ENCODE results near the gene CDK11A. TPM values are rescaled to one million over a fixed set of nuclear protein-coding genes. Genes with fewer than 3 reads are reported as not detected.
"Not testable (repeated sequence)": the region's sequence is repeated elsewhere in the genome, so short reads cannot be mapped to it uniquely, and the experiment has no call there.

Gene CDK11A
- total RNA-seq, 3 donors from 2014 or later, result 27.8 to 51.8 (median 41.6) TPM

DNA sequence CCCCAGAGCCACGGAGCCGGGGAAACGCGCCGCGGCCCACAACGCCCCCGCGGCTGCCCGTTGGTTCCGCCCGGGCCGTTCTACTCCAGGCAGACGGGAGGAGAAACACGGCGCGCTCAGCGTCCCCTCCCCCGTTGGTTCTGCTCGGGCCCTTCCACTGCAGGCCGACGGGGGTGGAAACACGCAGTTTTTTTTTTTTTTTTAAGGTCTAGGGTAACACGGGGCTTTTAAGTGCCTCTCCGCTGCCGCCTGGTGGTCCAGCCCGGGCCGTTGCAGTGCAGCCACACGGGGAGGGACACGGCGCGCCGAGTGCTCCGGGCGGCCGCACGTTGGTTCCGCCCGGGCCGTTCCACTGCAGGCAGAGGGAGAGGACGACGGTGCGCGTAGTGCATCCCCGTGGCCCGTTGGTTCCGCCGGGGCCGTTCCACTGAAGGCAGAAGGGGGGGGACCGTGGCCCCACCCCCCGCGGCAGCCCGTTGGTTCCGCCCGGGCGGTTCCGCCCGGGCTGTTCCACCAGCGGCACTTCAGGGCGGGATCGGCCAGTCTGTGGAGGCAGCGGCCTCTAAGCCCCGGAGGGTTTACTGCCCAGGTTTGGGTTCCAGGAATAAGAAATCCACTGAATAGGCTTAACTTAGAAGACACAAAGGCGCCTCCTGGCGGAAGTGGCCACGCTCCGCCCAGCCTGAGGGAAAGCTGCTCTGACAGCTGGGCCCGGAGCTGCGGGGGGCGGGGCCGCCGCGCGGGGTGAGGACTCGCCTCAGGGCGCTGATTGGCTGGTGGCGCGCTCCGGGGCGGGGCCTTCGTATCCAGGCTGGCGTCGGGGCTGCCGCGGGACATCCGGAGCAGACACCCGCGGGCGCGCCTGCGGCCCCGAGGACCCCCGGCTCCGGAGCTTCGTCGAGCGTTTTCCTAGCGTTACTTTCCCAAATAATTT lies 31.2 kb downstream of the CDK11A start, which contains the start of gene SLC35E2B:
SLC35E2B (minus strand) TSS at position 82 of the 934 bp plus-strand sequence. CDS start 16,096 bp downstream, outside the sequence.
- intact Hi-C loops (cut with DNase I; ENCODE audit: low total_unique reads); H3K27me3 ChIP-seq; H3K36me3 ChIP-seq; H3K9me3 ChIP-seq; H3K4me1 ChIP-seq: not testable (repeated sequence)
- Histone ChIP-seq H3K4me3 (peak within 1 kb of the TSS; percentile 54 to 69 (median 62)), H3K27ac (peak within 1 kb of the TSS; percentile 89)
- TF ChIP-seq, protein P1, sequence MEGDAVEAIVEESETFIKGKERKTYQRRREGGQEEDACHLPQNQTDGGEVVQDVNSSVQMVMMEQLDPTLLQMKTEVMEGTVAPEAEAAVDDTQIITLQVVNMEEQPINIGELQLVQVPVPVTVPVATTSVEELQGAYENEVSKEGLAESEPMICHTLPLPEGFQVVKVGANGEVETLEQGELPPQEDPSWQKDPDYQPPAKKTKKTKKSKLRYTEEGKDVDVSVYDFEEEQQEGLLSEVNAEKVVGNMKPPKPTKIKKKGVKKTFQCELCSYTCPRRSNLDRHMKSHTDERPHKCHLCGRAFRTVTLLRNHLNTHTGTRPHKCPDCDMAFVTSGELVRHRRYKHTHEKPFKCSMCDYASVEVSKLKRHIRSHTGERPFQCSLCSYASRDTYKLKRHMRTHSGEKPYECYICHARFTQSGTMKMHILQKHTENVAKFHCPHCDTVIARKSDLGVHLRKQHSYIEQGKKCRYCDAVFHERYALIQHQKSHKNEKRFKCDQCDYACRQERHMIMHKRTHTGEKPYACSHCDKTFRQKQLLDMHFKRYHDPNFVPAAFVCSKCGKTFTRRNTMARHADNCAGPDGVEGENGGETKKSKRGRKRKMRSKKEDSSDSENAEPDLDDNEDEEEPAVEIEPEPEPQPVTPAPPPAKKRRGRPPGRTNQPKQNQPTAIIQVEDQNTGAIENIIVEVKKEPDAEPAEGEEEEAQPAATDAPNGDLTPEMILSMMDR (IDR thresholded peaks at IDR 0.05), result peak in 1 of 3 donors; percentile 60
- TF ChIP-seq POLR2AphosphoS5 (IDR thresholded peaks at IDR 0.05), result peak; percentile 31 to 79 (median 76)
- peak; percentile 91 to 97 for DNase-seq (ENCODE audit: low spot score in 2 of 2)

DNA sequence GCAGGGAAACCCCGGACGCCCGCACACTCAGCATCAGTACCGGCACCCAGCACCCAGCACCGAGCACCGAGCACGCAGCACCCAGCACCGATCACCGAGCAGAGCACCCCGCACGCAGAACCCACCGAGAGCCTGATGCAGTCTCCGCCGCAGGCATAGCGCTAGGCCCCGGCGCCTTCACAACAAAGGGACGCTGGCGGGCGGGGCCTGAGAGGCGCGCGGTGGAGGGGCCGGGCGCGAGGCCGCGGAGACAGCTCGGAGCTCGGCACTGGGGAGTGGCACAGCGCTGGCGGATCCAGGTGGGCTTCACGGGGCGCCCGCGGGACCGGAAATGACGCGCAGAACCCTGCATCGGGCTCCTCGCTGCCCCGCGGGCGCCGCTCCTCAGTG lies 31.8 kb downstream of the CDK11A start:
- H3K4me1 ChIP-seq; H3K9me3 ChIP-seq; intact Hi-C loops (cut with DNase I; ENCODE audit: low total_unique reads); H3K27me3 ChIP-seq; H3K36me3 ChIP-seq: not testable (repeated sequence)
- peak overlapping the region; percentile 89 for H3K27ac ChIP-seq
- peak; percentile 55 to 68 for DNase-seq (ENCODE audit: low spot score in 2 of 2)
- peak in 1 of 3 donors; percentile 27 for TF ChIP-seq POLR2AphosphoS5 (IDR thresholded peaks at IDR 0.05)
- peak overlapping the region; percentile 54 to 69 (median 62) for H3K4me3 ChIP-seq

DNA sequence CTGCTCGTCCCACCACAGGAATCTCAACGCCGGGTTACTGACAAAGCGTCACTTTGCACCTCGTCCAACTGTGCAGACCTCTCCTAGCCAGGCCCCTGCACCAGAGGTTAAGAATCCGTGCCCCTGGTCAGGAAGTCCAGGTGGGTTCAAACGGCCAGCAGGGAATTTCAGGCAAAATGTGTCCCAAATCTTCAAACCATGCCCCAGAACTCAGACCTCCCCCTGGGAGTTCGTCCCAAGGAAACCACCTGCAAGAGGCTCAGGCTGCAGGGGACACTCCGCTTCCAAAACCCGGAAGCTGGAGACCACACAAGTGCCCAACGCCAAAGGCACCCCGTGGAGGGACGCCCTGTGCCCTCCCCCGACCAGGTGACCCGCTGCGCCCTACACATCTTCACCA lies 32.7 kb downstream of the CDK11A start:
- H3K27me3 ChIP-seq; H3K4me1 ChIP-seq; H3K9me3 ChIP-seq; intact Hi-C loops (cut with DNase I; ENCODE audit: low total_unique reads); H3K27ac ChIP-seq; DNase-seq (ENCODE audit: low spot score in 2 of 2); H3K36me3 ChIP-seq: not testable (repeated sequence)
- H3K4me3 ChIP-seq, result peak overlapping the region in 2 of 3 donors; percentile 29 to 53

DNA sequence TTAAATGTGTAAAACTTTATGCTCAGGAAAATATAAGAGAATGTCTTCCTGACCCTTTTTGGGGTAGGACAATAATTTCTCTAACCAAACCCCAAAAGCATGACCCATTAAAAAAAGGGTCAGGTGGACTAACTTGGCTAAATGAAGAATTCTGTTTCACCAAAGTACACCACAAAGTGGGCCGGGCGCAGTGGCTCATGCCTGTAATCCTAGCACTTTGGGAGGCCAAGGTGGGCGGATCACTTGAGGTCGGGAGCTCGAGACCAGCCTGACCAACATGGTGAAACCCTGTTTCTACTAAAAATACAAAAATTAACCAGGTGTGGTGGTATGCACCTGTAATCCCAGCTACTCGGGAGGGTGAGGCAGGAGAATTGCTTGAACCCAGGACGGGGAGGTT lies 34.6 kb downstream of the CDK11A start:
- intact Hi-C loops (cut with DNase I; ENCODE audit: low total_unique reads); H3K27me3 ChIP-seq; H3K9me3 ChIP-seq; H3K27ac ChIP-seq; H3K4me1 ChIP-seq; H3K4me3 ChIP-seq; DNase-seq (ENCODE audit: low spot score in 2 of 2); H3K36me3 ChIP-seq: not testable (repeated sequence)

DNA sequence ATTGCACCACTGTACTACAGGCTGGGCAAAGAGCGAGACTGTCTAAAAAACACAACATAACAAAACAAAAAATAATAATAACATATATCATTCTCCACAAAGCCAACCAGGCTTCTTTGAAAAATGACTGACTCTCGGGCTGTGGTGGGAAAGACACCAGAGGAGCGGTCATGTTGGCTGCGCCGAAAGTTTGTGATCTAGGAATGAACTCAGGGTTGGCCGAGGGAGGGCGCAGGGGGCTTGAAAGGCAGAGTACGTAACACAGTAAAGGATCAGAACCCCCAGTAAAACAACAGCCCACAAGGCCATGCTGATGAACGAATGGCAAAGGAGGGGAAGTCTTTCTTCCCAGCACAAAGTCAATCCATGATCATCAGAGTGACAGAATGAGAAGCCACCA lies 36.3 kb downstream of the CDK11A start:
- intact Hi-C loops (cut with DNase I; ENCODE audit: low total_unique reads), result no loop called here
- no peak overlapping the region for H3K27ac ChIP-seq
- no peak for TF ChIP-seq POLR2AphosphoS5 (IDR thresholded peaks at IDR 0.05)
- TF ChIP-seq, protein P1 (IDR thresholded peaks at IDR 0.05), result no peak
- no peak for TF ChIP-seq POLR2A (IDR thresholded peaks at IDR 0.05)
- H3K27me3 ChIP-seq, result no peaks in the 10 kb centered on the region
- no peaks in the 10 kb centered on the region for H3K9me3 ChIP-seq
- H3K4me3 ChIP-seq, result no peak overlapping the region
- no peak for DNase-seq (ENCODE audit: low spot score in 2 of 2)
- peaks cover 0 to 3% of the 10 kb centered on the region in 2 donors for H3K4me1 ChIP-seq
- no peaks in the 10 kb centered on the region for H3K36me3 ChIP-seq

DNA sequence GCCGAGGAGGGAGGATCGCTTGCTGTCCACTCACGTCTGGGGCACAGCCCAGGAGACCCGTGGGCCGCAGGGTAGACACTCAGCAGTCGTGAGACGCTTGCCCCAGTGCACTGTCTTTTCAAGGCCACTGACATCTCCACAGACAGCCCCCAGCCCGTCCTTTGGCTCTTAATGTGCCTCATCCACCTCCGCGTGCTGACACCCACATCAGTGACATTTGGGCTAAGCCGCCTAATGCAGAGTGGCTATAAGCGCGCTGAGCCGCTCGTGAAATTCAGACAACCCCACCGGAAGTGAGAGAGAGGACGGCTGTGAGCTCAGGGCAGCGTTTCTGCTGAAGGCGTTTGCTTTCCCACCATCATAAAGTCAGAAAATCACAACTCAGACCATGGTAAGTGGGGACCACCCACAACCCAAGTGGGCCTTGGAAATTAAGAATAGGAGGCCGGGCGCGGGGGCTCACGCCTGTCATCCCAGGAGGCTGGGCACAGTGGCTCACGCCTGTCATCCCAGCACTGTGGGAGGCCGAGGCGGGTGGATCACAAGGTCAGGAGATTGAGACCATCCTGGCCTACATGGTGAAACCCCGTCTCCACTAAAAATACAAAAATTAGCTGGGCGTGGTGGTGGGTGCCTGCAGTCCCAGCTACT lies 40.0 kb downstream of the CDK11A start:
- Histone ChIP-seq H3K4me3 (no peak overlapping the region), H3K27me3 (no peaks in the 10 kb centered on the region), H3K9me3 (no peaks in the 10 kb centered on the region), H3K27ac (peak overlapping the region in 1 of 2 donors; percentile 15), H3K36me3 (no peaks in the 10 kb centered on the region), H3K4me1 (peaks cover 2 to 3% of the 10 kb centered on the region in 2 donors)
- no peak for DNase-seq (ENCODE audit: low spot score in 2 of 2)
- TF ChIP-seq, protein P1 (IDR thresholded peaks at IDR 0.05), result no peak
- TF ChIP-seq POLR2AphosphoS5 (IDR thresholded peaks at IDR 0.05) (no peak), POLR2A (IDR thresholded peaks at IDR 0.05) (no peak)
- intact Hi-C loops (cut with DNase I; ENCODE audit: low total_unique reads), result no loop called here

Data from breast epithelium (tissue), 4 donors.